Endothelial cell of umbilical vein (primary cell): ENCODE data around the gene CTNND2.

ENCODE experiments used
- CTCF ChIP-seq, 2 donors: IDR thresholded peaks; 1 replicate in 1 of 2; 2 replicates in 1 of 2; pipeline ENCODE4 v1.5.1; 2011; ENCODE audit warnings: low read length in 2 of 2, mild to moderate bottlenecking in 2 of 2, moderate library complexity in 2 of 2, control low read depth in 1 of 2, inconsistent platforms in 1 of 2, low read depth in 1 of 2; ENCODE audit not compliant: insufficient read depth in 1 of 2; ENCODE audit errors: extremely low read depth in 1 of 2
- FOS ChIP-seq: IDR thresholded peaks from 2 replicates; pipeline ENCODE4 v1.6.1; 2011; ENCODE audit warnings: mild to moderate bottlenecking, low read length, moderate library complexity, borderline replicate concordance; ENCODE audit not compliant: insufficient read depth
- POLR2A ChIP-seq: IDR thresholded peaks from 2 replicates; pipeline ENCODE4 v1.6.1; 2012; ENCODE audit warnings: low read depth, mild to moderate bottlenecking, control low read depth, low read length

GRCh38 chr5:11076945-11077613 is 827.2 kb downstream of the CTNND2 start:
- no peak for TF ChIP-seq CTCF (IDR thresholded peaks at IDR 0.05; ENCODE audit: extremely low read depth in 1 of 2, insufficient read depth in 1 of 2, low read depth in 1 of 2, low read length in 2 of 2)
- no peak for TF ChIP-seq FOS
- TF ChIP-seq POLR2A: no peak
